ENCODE measurements around the gene CACNA2D3. TPM values are rescaled to one million over a fixed set of nuclear protein-coding genes. Genes with fewer than 3 reads are reported as not detected.

CACNA2D3 gene
- total and polyA plus RNA-seq, 2 experiments from 2014 or later: 1.1 to 2.5 TPM

DNA sequence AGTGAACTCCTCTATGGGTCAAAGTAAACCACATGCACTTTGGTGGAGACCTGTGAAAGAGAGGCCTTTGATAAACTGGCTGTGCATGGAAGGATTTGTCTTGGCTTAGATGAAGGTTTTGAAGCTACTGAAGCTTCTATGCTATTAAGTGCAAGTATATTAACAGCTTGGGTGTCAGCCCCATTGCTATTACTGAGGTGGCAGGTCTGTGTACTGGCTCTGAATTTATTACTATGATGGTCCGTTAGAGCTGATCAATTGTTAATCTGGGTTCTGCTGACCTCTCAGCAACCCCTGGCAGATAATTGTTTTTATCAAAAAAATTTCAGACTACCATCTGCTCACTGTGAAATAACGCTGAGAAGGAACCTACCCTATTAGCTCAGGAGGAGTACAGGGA, 268.2 kb downstream of the CACNA2D3 start:
- Histone ChIP-seq H3K4me2 (no peak overlapping the region), H4K20me1 (ENCODE audit: insufficient read depth, poor library complexity, severe bottlenecking) (no peaks in the 10 kb centered on the region), H3K79me2 (no peaks in the 10 kb centered on the region), H3K4me3 (no peak overlapping the region), H3K36me3 (replicated peaks; ENCODE audit: insufficient read depth, low read depth) (no peaks in the 10 kb centered on the region), H3K4me1 (ENCODE audit: insufficient read depth) (no peaks in the 10 kb centered on the region), H3K27me3 (peaks cover 10% of the 10 kb centered on the region), H2AFZ (no peak overlapping the region), H3K9me3 (ENCODE audit: low read depth) (no peaks in the 10 kb centered on the region), H3K27ac (no peak overlapping the region), H3K9me2 (replicated peaks; ENCODE audit: insufficient read depth) (no peaks in the 10 kb centered on the region)
- no peak for DNase-seq (ENCODE audit: low spot score)
- TF ChIP-seq EZH2 (IDR thresholded peaks at IDR 0.05; ENCODE audit: borderline replicate concordance) (no peak), EZH2phosphoT487 (IDR thresholded peaks at IDR 0.05; ENCODE audit: low read depth, severe bottlenecking, unreplicated experiment) (no peak), CTCF (IDR thresholded peaks at IDR 0.05; ENCODE audit: poor library complexity) (no peak)
- 84% methylated on average over 2 of the region's 2 CpGs for WGBS (ENCODE audit: low lambda C conversion rate, missing lambda C conversion rate)

DNA sequence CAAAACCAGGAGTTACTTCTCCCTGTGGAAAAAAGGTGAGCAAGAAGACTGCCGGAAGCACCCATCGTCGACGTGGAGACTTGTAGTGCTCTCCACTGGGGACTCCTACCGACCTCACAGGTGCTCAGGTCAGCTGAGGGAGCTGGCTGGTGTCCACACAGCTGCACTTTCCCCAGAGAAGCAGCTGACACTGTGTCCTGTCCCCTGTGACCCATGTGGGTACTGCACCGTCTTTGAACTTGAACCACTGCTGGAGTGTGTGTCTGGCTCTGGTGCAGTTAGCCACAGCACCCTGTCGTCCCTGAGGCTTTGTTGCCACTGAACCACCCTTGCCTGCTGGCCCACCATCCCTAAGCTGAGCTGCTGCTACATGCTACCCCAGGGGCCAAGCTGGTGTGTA, 270.8 kb downstream of the CACNA2D3 start:
- Histone ChIP-seq H3K9me3 (ENCODE audit: low read depth) (no peaks in the 10 kb centered on the region), H2AFZ (no peak overlapping the region), H3K9me2 (replicated peaks; ENCODE audit: insufficient read depth) (no peaks in the 10 kb centered on the region), H4K20me1 (ENCODE audit: insufficient read depth, poor library complexity, severe bottlenecking) (no peaks in the 10 kb centered on the region), H3K4me3 (no peak overlapping the region), H3K79me2 (no peaks in the 10 kb centered on the region), H3K4me1 (ENCODE audit: insufficient read depth) (no peaks in the 10 kb centered on the region), H3K4me2 (no peak overlapping the region), H3K27ac (no peak overlapping the region), H3K27me3 (peaks cover 10% of the 10 kb centered on the region), H3K36me3 (replicated peaks; ENCODE audit: insufficient read depth, low read depth) (no peaks in the 10 kb centered on the region)
- WGBS (ENCODE audit: low lambda C conversion rate, missing lambda C conversion rate): 86% methylated on average over 7 of the region's 7 CpGs
- TF ChIP-seq CTCF (IDR thresholded peaks at IDR 0.05; ENCODE audit: poor library complexity) (no peak), EZH2 (IDR thresholded peaks at IDR 0.05; ENCODE audit: borderline replicate concordance) (no peak), EZH2phosphoT487 (IDR thresholded peaks at IDR 0.05; ENCODE audit: low read depth, severe bottlenecking, unreplicated experiment) (no peak)
- no peak for DNase-seq (ENCODE audit: low spot score)

DNA sequence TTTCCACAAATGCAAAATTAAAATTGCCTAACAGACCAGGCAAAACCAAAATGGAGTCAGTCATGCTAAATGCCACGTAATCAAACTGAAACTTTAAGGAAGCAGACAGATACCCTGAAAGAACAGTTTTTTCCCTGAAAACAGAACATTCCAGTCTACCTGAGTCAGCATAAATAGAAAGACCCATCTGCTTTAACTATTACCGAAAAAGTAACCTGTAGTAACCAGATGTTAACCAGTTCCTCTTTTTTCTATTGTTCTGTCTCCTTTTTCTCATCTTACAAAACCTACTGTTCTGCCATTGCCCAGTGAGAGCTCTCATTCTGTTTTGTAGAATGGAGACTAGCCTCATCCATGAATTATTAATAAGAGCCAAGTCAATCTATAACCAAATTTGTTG, 286.0 kb downstream of the CACNA2D3 start:
- no peak overlapping the region for H3K4me2 ChIP-seq
- no peaks in the 10 kb centered on the region for H3K9me2 ChIP-seq (replicated peaks; ENCODE audit: insufficient read depth)
- TF ChIP-seq CTCF (IDR thresholded peaks at IDR 0.05; ENCODE audit: poor library complexity) (no peak), EZH2 (IDR thresholded peaks at IDR 0.05; ENCODE audit: borderline replicate concordance) (no peak), EZH2phosphoT487 (IDR thresholded peaks at IDR 0.05; ENCODE audit: low read depth, severe bottlenecking, unreplicated experiment) (no peak)
- no peaks in the 10 kb centered on the region for H4K20me1 ChIP-seq (ENCODE audit: insufficient read depth, poor library complexity, severe bottlenecking)
- H3K27me3 ChIP-seq: peaks cover 3% of the 10 kb centered on the region
- H3K9me3 ChIP-seq (ENCODE audit: low read depth): no peaks in the 10 kb centered on the region
- H3K27ac ChIP-seq: no peak overlapping the region
- H3K79me2 ChIP-seq: no peaks in the 10 kb centered on the region
- no peaks in the 10 kb centered on the region for H3K36me3 ChIP-seq (replicated peaks; ENCODE audit: insufficient read depth, low read depth)
- no peak overlapping the region for H2AFZ ChIP-seq
- no peaks in the 10 kb centered on the region for H3K4me1 ChIP-seq (ENCODE audit: insufficient read depth)
- H3K4me3 ChIP-seq: no peak overlapping the region
- 91% methylated on average over 2 of the region's 2 CpGs for WGBS (ENCODE audit: low lambda C conversion rate, missing lambda C conversion rate)
- DNase-seq (ENCODE audit: low spot score): no peak

- no peak overlapping the region for H3K4me3 ChIP-seq
- H3K79me2 ChIP-seq: no peaks in the 10 kb centered on the region
- H3K9me2 ChIP-seq (replicated peaks; ENCODE audit: insufficient read depth): no peaks in the 10 kb centered on the region
- no peak overlapping the region for H2AFZ ChIP-seq
- no peaks in the 10 kb centered on the region for H4K20me1 ChIP-seq (ENCODE audit: insufficient read depth, poor library complexity, severe bottlenecking)
- H3K27ac ChIP-seq: no peak overlapping the region
- TF ChIP-seq CTCF (IDR thresholded peaks at IDR 0.05; ENCODE audit: poor library complexity): no peak
- no peak for TF ChIP-seq EZH2phosphoT487 (IDR thresholded peaks at IDR 0.05; ENCODE audit: low read depth, severe bottlenecking, unreplicated experiment)
- TF ChIP-seq EZH2 (IDR thresholded peaks at IDR 0.05; ENCODE audit: borderline replicate concordance): no peak
- DNase-seq (ENCODE audit: low spot score): no peak
- H3K9me3 ChIP-seq (ENCODE audit: low read depth): no peaks in the 10 kb centered on the region
- 84% methylated on average over 5 of the region's 5 CpGs for WGBS (ENCODE audit: low lambda C conversion rate, missing lambda C conversion rate)
- no peaks in the 10 kb centered on the region for H3K36me3 ChIP-seq (replicated peaks; ENCODE audit: insufficient read depth, low read depth)
- no peaks in the 10 kb centered on the region for H3K4me1 ChIP-seq (ENCODE audit: insufficient read depth)
- no peak overlapping the region for H3K4me2 ChIP-seq
- H3K27me3 ChIP-seq: no peaks in the 10 kb centered on the region
These were observed 299.6 kb downstream of the CACNA2D3 start for GRCh38 chr3:54421943-54422342.

Data from hepatocyte (in vitro differentiated cells).